ENCODE results near the gene CRYBG1.

Gene CRYBG1, protein sequence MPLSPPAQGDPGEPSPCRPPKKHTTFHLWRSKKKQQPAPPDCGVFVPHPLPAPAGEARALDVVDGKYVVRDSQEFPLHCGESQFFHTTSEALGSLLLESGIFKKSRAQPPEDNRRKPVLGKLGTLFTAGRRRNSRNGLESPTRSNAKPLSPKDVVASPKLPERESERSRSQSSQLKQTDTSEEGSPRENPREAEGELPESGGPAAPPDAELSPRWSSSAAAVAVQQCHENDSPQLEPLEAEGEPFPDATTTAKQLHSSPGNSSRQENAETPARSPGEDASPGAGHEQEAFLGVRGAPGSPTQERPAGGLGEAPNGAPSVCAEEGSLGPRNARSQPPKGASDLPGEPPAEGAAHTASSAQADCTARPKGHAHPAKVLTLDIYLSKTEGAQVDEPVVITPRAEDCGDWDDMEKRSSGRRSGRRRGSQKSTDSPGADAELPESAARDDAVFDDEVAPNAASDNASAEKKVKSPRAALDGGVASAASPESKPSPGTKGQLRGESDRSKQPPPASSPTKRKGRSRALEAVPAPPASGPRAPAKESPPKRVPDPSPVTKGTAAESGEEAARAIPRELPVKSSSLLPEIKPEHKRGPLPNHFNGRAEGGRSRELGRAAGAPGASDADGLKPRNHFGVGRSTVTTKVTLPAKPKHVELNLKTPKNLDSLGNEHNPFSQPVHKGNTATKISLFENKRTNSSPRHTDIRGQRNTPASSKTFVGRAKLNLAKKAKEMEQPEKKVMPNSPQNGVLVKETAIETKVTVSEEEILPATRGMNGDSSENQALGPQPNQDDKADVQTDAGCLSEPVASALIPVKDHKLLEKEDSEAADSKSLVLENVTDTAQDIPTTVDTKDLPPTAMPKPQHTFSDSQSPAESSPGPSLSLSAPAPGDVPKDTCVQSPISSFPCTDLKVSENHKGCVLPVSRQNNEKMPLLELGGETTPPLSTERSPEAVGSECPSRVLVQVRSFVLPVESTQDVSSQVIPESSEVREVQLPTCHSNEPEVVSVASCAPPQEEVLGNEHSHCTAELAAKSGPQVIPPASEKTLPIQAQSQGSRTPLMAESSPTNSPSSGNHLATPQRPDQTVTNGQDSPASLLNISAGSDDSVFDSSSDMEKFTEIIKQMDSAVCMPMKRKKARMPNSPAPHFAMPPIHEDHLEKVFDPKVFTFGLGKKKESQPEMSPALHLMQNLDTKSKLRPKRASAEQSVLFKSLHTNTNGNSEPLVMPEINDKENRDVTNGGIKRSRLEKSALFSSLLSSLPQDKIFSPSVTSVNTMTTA (N-terminal part only)

DNA sequence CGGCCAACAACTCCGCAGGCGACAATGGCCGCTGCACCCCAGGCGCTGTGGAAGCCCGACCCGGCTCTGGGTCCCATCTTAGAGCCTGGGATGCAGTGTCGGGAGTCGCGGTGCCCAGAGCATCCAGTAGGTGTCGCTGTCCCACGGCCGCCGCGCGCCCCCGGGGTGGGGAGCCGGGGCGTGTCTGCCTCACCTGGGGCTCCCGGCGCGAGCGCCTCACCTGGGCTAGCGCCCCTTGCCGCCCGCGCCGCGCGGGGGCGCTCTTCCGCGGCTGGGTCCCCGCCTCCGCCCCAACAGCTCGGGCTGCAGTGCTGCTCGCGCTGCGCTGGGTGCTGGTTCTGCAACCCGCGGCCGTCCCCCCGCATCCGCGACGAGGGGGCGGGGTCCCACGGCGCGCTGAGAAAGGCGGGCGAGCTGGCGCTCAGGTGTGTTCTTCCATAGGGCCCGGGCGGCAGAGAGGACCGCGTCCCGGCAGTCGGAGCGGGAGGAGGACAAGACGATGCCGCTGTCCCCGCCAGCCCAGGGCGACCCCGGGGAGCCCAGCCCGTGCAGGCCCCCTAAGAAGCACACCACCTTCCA lies at the start of gene CRYBG1:
Gene CRYBG1, plus strand, starts transcription at position 308 of the 579 bp plus-strand sequence. Its CDS starts 192 bp downstream, at position 500.
- peak; percentile 66 for DNase-seq

DNA sequence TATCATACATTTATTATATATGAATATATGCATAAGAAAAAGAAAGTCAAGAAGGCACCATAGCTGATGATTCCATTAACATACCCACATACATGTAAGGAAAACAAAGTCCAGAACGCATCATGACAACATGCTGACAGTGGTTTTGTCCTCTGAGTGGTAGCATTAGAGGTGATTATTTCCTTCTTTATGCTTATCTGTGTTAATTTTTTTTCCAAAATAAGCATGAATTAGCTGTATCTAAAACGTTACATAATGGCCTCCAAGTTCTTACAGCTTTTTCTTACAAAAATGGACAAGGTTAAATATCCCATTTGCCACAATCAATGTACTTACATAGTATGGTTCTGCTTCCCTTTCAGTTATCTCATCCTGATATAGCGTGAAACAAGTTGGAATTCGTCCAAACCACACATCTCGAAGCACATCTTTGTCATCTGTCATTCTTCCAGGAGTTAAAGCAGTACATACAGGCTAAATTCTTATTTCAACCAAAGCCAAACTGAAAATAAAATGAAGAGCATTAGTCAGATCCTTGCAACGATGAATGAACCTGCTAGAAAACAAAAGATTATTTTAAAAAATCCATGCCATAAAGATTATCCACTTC lies 44.6 kb upstream of the CRYBG1 start:
- DNase-seq, result no peak

DNA sequence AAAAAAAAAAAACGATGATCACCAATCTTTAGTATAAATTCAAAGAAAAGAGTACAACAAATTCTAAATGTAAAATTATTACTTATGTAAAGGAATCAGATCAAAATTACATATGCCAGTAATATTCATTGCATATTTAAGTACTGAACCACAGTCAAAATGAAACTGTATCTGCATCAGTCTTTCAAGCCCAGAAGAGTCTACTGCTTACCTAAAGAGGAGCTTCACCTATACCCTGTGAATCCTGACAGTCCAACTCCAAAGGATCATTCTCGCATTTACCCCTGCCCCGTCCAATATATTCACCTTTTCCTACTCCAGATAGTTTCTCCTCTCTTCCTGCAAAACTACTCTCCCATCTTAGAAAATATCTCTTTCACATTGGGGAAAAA lies 44.1 kb upstream of the CRYBG1 start:
- DNase-seq, result no peak

DNA sequence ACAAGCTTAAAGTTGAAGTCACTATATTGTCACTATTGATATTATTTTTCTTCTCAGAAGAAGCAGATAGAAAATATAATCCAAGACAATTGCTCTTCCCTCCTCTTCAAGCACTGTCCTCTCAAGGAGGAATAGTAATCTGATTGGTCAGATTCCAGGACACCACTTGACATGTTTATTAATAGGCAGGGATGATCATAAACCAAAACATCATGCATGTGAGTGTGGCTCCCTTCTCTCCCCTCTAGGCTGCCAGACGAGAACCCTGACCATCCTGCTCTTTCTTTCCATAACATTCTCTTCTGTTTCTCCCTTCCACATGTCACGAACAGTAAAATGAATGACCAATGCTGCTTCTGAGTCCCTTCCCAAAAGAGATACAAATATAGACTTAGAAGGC lies 42.5 kb upstream of the CRYBG1 start:
- DNase-seq, result no peak

DNA sequence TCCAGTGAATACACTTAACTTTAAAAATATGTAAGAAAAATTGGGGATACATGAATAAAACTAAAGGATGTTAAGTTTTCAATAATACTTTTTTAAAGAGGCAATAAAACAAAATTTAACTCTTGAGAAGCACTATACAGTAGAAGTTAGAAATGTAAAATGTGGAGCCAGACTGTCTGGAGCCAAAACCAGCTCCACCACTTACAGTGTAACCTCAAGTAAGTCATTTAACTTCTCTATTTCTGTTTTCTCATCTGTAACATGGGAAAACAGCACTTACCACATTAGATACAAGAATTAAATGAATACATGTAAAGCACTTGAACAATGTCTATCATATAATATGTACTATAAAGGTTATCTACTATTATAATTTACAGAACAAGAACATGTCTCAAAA lies 41.7 kb upstream of the CRYBG1 start:
- DNase-seq, result no peak

DNA sequence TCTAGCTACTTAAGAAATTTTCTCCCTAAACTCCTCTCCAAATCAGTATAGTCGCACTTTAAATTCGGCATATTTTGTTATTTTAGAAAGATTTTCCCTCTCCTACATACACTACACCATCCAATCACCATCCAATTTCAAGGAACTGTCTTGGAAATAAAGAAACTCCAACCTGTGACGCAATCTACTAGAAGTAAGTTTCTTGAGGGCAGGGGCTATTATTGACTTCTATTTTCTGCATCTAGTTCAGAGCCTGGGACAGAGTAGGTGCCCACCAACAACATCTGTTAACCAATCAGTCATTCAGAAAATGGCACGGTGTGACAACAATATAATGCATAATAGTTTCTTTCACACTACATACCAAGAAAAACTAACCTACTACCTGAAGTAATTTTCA lies 38.6 kb upstream of the CRYBG1 start:
- DNase-seq, result no peak

DNA sequence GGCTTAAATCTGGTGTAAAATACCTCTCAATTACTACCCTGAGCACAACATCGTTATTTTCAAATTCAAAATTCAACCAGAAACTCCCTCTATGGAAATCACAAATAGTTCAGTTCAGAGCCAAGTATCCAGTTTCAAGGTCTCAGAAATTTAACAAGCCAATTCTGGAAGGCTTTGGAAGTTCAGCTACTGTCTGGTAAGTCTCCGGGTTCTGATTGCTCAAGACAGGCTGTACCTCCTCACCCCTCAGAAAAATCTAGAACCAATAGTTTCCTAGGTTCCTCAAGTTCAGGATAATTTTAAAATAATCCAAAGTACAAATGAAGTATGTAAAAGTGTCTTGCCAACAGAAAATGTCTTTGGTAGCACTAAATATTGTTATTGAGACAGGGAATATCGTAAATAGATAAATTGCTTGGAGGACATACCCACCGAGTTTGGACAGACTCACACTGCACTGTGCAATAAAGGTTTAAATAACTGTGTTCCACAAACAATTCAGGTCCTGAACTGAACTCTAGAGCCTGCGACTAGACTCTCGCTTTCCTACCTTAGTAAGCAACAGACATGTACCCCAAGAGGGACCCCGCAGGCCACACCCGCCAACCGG lies 35.7 kb upstream of the CRYBG1 start:
- DNase-seq, result no peak

DNA sequence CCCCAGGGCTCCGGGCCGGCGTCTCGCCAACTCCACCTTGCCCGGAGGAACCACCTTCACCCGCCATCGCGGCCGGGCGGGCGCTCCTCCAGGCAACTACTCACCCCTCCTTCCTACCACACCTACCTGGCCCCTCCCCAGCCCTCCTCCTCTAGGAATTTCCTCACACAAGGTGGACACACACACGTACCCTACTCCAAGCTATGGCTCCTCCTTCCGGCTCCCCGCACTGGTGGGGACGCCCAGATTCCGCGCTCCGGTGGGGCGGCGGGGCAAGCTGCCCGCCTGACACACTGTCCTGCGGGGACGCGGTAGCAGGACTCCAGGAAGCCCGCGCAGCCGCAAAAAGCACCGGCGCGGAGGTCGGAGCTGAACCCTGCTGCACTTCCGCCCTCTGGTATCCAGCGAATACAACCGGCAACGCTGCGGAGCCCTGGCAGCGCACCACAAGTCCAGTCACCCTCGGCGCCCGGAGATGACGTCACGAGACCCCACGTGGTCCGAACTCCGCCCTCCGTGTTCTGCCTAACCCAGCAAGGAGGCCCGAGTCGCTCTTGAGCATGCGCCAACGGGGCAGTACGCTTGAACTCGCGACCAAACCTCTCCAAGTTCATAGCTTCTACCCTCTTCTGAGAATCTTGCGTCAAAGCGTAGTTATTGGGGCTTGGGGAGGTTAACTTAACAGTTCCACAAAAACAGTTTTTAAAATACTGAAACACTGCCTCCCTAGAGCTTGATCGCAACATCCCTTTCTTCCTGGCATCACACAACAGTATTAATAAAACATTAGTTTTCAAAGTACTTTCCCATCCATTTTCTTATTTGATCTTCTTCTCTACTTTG lies 35.0 kb upstream of the CRYBG1 start, which contains the start of gene ATG5:
Gene ATG5, minus strand, starts transcription at position 425 of the 843 bp plus-strand sequence. CDS start 9,552 bp downstream, outside the sequence.
- DNase-seq, result peak; percentile 100

DNA sequence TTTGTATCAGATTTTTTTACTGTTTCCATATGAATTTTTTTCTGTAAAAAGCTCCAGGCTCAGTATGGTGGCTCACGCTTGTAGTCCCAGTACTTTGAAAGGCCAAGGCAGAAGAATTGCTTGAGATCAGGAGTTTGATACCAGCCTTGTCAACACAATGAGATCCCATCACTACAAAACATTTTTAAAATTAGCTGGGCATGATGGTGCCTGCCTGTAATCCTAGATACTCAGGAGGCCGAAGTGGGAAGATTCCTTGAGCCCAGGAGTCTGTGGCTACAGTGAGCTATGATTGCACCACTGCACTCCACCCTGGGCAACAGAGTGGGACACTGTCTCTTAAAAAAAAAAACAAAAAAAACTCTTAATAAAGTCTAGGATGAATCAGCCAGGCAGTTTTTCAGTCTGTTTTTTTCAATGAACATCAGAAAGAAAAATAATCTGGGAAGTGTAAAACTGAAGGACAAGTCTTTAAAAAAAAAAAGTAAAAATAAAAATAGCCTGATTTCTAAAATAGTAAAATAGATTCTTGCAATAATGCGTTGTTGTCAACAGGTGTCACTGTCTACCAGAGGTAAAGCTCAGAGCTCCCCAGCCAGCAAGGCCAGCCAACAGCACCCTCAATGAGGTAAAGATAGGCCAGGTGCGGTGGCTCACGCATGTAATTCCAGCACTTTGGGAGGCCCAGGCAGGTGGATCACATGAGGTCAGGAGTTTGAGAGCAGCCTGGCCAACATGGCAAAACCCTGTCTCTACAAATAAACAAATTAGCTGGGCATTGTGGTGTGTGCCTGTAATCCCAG lies 25.7 kb upstream of the CRYBG1 start:
- DNase-seq, result peak; percentile 46

DNA sequence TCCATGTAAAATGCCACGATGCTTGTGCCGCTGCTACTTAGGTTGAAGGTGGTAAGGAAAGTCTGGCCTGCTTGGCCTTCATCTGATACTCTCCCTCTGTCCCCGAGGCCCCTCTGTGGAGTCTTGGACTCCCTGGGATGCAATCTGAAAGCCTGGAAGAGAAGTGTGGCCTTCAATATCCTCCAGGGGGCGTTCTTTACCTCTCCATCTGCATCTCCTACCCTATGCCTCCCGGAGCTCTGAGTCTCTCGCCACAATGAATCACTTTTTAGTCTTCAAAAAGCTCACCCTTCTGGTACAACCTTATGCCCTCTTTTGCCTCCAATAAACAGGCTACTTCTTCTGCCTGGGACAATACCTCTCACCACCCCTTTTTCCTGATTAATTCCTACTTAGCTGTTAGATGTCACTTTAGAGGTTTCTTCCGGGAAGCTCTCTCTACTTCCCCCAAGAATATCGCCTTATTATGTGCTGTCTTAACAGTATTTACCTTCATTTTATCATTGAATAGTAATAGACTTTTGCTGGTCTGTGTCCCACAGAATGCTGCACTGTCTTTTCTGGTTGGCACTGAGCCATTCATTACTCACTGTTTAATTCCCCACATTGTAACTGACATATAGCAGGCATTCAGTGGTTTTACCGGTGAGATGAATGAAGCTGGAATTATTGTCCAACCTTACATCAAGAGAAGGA lies 21.0 kb upstream of the CRYBG1 start:
- DNase-seq, result peak; percentile 37

DNA sequence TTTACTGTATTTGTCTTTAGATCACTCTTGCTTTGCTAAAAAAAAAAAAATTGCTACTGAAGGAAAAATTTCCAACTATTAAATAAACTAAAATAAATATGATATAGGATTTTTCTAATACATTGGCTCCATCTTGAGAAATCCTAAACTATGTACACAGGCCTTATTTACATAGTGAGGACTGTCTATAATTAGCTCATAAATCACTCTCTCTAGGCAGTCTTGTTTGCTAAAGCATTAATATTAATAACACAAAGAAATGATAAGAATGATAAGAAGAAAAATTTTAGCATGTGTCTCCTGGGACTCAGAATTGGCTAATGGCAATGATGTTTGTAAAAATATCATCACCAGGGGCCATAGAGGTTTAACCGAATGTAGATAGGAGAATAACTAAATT lies 13.3 kb upstream of the CRYBG1 start:
- DNase-seq, result no peak

DNA sequence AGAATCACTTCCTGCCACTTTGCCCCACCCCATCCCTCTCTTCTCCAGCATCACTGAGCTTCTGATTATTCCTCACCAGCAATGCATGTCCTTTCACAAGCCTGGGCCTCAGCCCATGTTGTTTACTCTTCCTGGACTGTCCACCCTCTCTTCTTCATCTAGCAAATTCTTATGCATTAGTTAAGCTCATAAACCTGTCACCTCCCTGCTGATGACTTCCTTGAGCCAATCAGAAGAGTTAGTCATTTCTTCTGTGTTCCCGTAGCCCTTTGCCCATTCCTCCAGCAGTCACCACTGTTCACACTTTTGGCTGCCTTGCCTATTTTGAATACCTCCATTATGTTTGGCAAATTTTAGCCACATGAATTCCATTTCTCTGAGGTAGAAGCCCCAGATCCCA lies 4.1 kb upstream of the CRYBG1 start:
- no peak for DNase-seq

DNA sequence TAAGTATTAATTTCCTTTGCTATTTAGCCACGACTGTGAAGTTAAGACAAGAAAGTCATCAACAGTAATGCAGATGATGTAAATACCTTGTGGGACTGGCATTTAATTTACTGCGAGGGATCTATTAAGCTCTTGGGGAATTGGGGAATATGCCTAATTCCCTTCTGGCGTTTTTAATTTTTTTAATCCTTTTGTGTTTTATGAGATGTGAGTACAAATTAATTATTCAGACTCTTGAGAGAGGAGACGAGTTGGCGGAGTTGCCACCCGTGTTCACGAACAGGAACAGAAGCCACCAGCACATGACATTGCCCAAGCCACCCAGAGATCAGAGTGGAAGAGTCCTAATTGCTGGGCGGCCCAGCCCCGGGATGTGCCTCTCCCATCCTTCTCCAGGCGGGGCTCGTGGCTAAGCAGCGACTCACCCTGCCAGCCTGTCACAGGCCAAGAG lies 533 bp upstream of the CRYBG1 start:
- DNase-seq, result no peak

DNA sequence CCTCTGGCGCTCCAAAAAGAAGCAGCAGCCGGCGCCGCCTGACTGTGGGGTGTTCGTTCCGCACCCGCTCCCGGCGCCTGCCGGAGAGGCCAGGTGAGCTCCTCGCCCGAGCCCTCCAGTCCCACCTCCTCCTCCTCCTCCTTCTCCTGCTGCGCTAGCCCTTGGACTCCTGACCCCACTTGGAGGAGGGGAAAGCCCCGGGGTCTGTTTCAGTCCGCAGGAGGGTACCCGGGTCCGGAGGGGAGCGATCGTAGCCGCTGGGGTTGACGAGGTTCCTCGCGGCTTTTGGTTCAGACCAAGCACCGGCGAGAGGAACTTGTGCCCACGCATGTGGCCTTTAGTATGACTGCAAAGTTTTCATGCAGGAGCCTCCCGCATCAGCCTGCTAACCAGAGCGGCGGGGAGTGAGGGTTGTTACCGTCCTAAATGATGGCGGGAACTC lies 493 bp downstream of the CRYBG1 start:
- no peak for DNase-seq

DNA sequence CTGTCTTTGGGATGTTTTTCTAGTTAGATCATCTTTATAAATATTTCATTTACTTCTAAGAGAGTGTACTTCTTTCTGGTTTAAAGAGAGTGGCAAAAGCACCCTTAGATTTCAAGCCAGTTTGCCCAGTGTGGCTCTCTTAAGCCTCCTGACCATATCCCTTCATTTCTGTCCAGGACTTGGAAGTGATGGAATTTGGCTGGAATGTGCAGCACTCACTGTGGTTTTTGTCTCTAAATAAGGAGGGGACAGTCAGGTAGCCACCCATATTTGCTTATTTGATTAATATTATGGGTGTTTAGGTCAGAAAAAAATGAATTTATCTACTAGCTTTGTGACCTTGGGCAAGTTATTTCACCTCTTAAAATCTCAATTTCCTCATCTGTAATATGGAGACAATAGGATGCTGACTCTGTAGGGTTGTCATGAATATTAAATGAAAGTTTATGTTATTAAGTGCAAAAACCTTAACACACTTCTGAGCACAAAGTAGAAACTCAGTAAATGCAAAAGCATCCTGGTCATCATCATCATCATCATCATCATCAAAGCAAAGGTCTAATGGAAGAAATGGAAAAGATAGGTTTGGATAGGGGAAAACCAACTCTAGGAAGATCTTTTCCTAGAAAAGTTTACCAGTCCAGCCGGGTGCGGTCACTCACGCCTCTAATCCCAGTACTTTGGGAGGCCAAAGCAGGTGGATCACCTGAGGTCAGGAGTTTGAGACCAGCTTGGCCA lies 3.1 kb downstream of the CRYBG1 start:
- no peak for DNase-seq

DNA sequence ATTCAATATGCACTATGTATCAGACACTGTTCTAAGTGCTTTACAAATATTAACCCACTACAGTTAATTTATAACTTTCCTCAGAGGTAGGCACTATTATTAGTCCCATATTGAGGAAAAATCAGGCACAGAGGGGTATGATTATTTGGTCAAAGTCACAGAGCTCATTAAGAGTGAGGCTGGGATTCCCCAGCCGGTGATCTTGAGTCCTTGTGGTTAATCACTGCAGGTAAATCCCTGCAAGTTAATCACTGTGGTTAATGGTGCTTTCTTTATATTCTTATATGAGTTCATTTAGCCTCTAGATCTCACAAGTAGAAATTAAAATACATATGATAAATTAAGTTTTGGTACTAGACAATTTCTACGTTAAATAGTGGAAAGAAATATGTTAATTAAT lies 9.2 kb downstream of the CRYBG1 start:
- no peak for DNase-seq

DNA sequence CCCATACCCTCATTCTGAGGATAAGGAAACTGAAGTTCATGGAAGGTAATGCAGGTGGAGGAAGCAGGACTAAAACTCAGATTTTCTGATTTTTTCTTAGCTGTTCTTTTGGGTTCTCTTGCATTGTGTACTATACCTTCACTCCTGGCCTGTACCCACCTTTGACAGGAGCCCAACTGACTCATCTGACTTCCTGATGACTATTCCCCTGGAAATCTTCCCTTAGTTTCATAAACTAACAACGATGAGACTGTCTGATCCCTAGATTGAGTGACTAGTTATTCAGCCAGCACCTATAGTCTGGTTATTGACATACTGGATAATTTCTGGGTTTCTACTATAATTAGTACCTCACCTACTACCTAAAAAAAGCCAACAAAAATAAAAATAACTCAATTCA lies 10.1 kb downstream of the CRYBG1 start:
- DNase-seq, result no peak

DNA sequence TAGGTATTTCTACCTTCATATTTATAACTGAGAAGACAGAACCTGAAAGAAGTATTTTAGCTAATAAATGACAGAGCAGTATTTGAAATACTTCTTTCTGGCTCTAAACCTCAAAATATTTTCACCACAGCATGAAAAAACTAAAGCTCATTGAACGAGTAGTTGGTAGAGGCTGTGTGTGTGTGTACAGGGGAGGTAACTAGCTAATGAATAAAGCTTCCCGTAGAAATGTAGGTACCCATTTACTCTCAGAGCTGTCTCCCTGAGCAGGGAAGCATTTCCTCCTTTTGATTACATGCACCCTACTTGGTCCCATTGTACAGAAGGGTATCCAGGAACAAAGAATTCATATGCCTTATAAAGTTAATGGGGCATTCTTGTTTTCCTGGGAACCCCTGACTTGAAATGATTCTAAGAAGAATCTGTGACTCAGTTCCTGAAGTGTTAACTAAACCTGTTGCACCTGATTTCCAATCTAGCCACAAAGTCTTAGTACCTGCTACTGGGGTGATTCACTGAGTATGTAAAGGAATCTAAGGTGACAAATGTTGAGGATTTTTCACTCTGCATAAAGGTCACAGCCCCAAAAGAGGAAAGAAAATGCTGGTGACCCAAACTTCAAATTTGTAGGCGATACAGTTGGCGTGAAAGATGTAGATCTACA lies 12.5 kb downstream of the CRYBG1 start:
- no peak for DNase-seq

All from CD4-positive, alpha-beta T cell treated with Interleukin-15 for 1 hour (primary cell).